Esophagus muscularis mucosa (tissue), 4 donors: Measurements from ENCODE around the gene DYNC1LI2. TPM values are rescaled to one million over a fixed set of nuclear protein-coding genes. Genes with fewer than 3 reads are reported as not detected.

Source experiments
- DNase-seq: peaks from one replicate; pipeline ENCODE4 v3.0.0-alpha.2; 2017; ENCODE audit errors: extremely low spot score
- H3K27ac ChIP-seq, 4 donors: fragments of 200-600 bp; sonication (generic); replicated peaks in 1 of 4; 1 replicate in 3 of 4; 2 replicates in 1 of 4; pipeline ENCODE4 v1.5.1; 2016 to 2019; ENCODE audit warnings: mild to moderate bottlenecking in 1 of 4
- H3K27me3 ChIP-seq, 4 donors: fragments of 200-600 bp; sonication (generic); one replicate each; pipeline versions ENCODE4 v1.5.1 to v1.6.0; 2016 to 2019
- H3K36me3 ChIP-seq, 4 donors: fragments of 200-600 bp; sonication (generic); one replicate each; pipeline ENCODE4 v1.5.1; 2016 to 2019
- H3K4me1 ChIP-seq, 4 donors: fragments of 200-600 bp; sonication (generic); one replicate each; pipeline ENCODE4 v1.5.1; 2016 to 2019
- H3K4me3 ChIP-seq, 4 donors: fragments of 200-600 bp; sonication (generic); 1 replicate in 2 of 4; 2 replicates in 2 of 4; pipeline ENCODE4 v1.5.1; 2016 to 2019; ENCODE audit warnings: mild to moderate bottlenecking in 4 of 4, moderate library complexity in 1 of 4
- H3K9me3 ChIP-seq, 4 donors: fragments of 200-600 bp; sonication (generic); 1 replicate in 3 of 4; 2 replicates in 1 of 4; pipeline ENCODE4 v1.5.1; 2016 to 2019
- EP300 ChIP-seq: sonication (generic); formaldehyde crosslinking; IDR thresholded peaks from one replicate; pipeline ENCODE4 v1.6.1; 2017; ENCODE audit warnings: antibody characterized with exemption
- POLR2A ChIP-seq: fragments of 450-650 bp; IDR thresholded peaks from one replicate; pipeline ENCODE4 v1.6.1; 2017; ENCODE audit warnings: antibody characterized with exemption, moderate library complexity, mild to moderate bottlenecking, low read depth
- POLR2AphosphoS5 ChIP-seq, 2 donors: sonication (generic); formaldehyde crosslinking; IDR thresholded peaks; one replicate each; pipeline ENCODE4 v1.6.1; 2017; ENCODE audit warnings: antibody characterized with exemption in 2 of 2
- WGBS: methylation state at CpG from one replicate; pipeline ENCODE4 v1.1.5; 2018; 5-methylcytosine and 5-hydroxymethylcytosine counted together
- intact Hi-C: fragments of 100-400 bp; cut with DNase I; formaldehyde crosslinking; loops from one replicate; pipeline ENCODE4 v1.15.1; 2023
- total RNA-seq, 4 donors: library from RNA; depleted of rRNA; stranded (reverse); fragments of >200 nt; gene quantifications; one replicate each; pipeline versions ENCODE4 v1.1.0 to v1.2.1, GENCODE V29; 2016
- TF ChIP-seq, protein P1 (sequence below), 3 experiments: fragments of 200-600 bp in 2 of 3; fragments of 450-650 bp in 1 of 3; sonication (generic) in 2 of 3; IDR thresholded peaks; one replicate each; pipeline ENCODE4 v1.5.1; 2017 to 2019; ENCODE audit warnings: antibody characterized with exemption in 3 of 3, mild to moderate bottlenecking in 2 of 3, moderate library complexity in 1 of 3

DYNC1LI2 gene
- total RNA-seq, 4 donors from 2014 or later: 167 to 203 (median 186) TPM

GRCh38 chr16:66714654-66715307 lies 36.6 kb downstream of the DYNC1LI2 start:
- no peak for TF ChIP-seq POLR2AphosphoS5 (IDR thresholded peaks at IDR 0.05)
- no peak for TF ChIP-seq EP300
- TF ChIP-seq POLR2A: no peak
- TF ChIP-seq, protein P1, sequence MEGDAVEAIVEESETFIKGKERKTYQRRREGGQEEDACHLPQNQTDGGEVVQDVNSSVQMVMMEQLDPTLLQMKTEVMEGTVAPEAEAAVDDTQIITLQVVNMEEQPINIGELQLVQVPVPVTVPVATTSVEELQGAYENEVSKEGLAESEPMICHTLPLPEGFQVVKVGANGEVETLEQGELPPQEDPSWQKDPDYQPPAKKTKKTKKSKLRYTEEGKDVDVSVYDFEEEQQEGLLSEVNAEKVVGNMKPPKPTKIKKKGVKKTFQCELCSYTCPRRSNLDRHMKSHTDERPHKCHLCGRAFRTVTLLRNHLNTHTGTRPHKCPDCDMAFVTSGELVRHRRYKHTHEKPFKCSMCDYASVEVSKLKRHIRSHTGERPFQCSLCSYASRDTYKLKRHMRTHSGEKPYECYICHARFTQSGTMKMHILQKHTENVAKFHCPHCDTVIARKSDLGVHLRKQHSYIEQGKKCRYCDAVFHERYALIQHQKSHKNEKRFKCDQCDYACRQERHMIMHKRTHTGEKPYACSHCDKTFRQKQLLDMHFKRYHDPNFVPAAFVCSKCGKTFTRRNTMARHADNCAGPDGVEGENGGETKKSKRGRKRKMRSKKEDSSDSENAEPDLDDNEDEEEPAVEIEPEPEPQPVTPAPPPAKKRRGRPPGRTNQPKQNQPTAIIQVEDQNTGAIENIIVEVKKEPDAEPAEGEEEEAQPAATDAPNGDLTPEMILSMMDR (IDR thresholded peaks at IDR 0.05): no peak
- no peaks in the 10 kb centered on the region for H3K4me1 ChIP-seq
- no peak overlapping the region for H3K27ac ChIP-seq
- intact Hi-C loops: no loop called here
- H3K9me3 ChIP-seq: no peaks in the 10 kb centered on the region
- peaks cover 0 to 28% (median 24%) of the 10 kb centered on the region in 4 donors for H3K36me3 ChIP-seq
- DNase-seq: no peak
- no peaks in the 10 kb centered on the region for H3K27me3 ChIP-seq
- H3K4me3 ChIP-seq: no peak overlapping the region
- 60% methylated on average over 6 of the region's 6 CpGs for WGBS

DNA sequence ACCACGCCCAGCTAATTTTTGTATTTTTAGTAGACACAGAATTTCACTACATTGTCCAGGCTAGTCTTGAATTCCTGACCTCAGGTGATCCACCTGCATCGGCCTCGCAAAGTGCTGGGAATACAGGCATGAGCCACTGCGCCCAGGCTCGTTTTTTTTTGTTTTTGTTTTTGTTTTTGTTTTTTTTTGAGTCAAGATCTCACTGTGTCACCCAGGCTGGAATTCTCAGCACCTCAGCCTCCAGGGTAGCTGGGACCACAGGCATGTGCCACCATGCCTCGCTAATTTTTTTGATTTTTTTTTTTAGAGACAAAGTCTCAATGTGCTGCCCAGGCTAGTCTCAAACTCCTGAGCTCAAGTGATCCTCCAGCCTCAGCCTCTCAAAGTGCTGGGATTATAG lies 37.3 kb downstream of the DYNC1LI2 start:
- WGBS: 89% methylated on average over 6 of the region's 6 CpGs
- TF ChIP-seq, protein P1 (IDR thresholded peaks at IDR 0.05): no peak
- TF ChIP-seq POLR2A (no peak), POLR2AphosphoS5 (IDR thresholded peaks at IDR 0.05) (no peak), EP300 (no peak)
- DNase-seq: no peak
- Histone ChIP-seq H3K27ac (no peak overlapping the region), H3K27me3 (no peaks in the 10 kb centered on the region), H3K4me1 (no peaks in the 10 kb centered on the region), H3K9me3 (no peaks in the 10 kb centered on the region), H3K4me3 (no peak overlapping the region), H3K36me3 (peaks cover 0 to 21% (median 18%) of the 10 kb centered on the region in 4 donors)
- intact Hi-C loops: no loop called here

- no peak overlapping the region for H3K4me3 ChIP-seq
- no peaks in the 10 kb centered on the region for H3K27me3 ChIP-seq
- H3K9me3 ChIP-seq: no peaks in the 10 kb centered on the region
- H3K36me3 ChIP-seq: peaks cover 0 to 11% (median 9%) of the 10 kb centered on the region in 4 donors
- WGBS: 69% methylated on average over 2 of the region's 2 CpGs
- TF ChIP-seq EP300: no peak
- TF ChIP-seq, protein P1 (IDR thresholded peaks at IDR 0.05): no peak
- H3K27ac ChIP-seq: no peak overlapping the region
- intact Hi-C loops: no loop called here
- no peaks in the 10 kb centered on the region for H3K4me1 ChIP-seq
- DNase-seq: no peak
These were observed 38.3 kb downstream of the DYNC1LI2 start for GRCh38 chr16:66713076-66713475.

DNA sequence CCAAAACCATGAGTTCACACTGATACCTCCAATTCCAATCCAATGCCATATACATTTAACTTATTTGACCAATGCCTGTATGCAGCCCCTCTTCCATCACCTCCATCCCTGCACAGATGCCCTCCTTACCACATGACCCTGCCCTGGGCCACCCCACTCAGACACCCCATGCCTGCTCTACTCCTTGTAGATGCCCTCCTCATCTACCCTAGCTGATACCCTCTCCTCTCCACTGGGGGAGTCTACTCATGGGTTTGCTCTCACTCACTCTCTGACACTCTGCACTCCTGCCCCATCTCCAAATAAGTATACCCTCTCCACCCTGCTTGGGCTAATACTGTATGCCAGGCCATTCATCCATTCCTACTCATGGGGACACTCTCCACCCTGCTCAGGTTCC lies 38.9 kb downstream of the DYNC1LI2 start:
- peaks cover 0 to 5% (median 3%) of the 10 kb centered on the region in 4 donors for H3K36me3 ChIP-seq
- no peaks in the 10 kb centered on the region for H3K9me3 ChIP-seq
- intact Hi-C loops: no loop called here
- H3K4me1 ChIP-seq: no peaks in the 10 kb centered on the region
- no peak overlapping the region for H3K27ac ChIP-seq
- TF ChIP-seq EP300 (no peak), POLR2A (no peak)
- TF ChIP-seq, protein P1 (IDR thresholded peaks at IDR 0.05): no peak
- H3K4me3 ChIP-seq: no peak overlapping the region
- no peaks in the 10 kb centered on the region for H3K27me3 ChIP-seq
- no peak for DNase-seq

DNA sequence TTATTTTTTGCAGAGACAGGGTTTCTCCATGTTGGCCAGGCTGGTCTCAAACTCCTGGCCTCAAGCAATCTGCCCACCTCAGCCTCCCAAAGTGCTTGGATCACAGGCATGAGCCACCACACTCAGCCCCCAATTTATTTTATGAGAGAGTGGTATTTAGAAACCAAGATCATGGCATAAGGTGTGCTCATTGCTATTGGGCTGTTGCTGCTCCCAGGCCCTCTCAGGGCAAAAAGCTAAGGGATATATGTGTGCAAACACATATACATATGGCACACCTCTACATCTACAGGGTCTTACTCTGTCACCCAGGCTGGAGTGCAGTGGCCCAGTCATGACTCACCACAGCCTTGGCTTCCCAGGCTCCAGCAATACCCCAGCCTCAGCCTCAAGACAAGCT lies 39.8 kb downstream of the DYNC1LI2 start:
- TF ChIP-seq, protein P1 (IDR thresholded peaks at IDR 0.05): no peak
- TF ChIP-seq EP300: no peak
- TF ChIP-seq POLR2AphosphoS5 (IDR thresholded peaks at IDR 0.05): no peak
- no peak for TF ChIP-seq POLR2A
- no peak for DNase-seq
- intact Hi-C loops: no loop called here

More for the DNA sequence above, 39.8 kb downstream of the DYNC1LI2 start:
- H3K27me3 ChIP-seq: no peaks in the 10 kb centered on the region
- H3K27ac ChIP-seq: no peak overlapping the region
- peaks cover 2 to 5% (median 3%) of the 10 kb centered on the region in 4 donors for H3K4me1 ChIP-seq
- no peaks in the 10 kb centered on the region for H3K36me3 ChIP-seq
- no peaks in the 10 kb centered on the region for H3K9me3 ChIP-seq
- no peak overlapping the region for H3K4me3 ChIP-seq
